ENCODE data around the gene SPG21.

SPG21 gene

DNA sequence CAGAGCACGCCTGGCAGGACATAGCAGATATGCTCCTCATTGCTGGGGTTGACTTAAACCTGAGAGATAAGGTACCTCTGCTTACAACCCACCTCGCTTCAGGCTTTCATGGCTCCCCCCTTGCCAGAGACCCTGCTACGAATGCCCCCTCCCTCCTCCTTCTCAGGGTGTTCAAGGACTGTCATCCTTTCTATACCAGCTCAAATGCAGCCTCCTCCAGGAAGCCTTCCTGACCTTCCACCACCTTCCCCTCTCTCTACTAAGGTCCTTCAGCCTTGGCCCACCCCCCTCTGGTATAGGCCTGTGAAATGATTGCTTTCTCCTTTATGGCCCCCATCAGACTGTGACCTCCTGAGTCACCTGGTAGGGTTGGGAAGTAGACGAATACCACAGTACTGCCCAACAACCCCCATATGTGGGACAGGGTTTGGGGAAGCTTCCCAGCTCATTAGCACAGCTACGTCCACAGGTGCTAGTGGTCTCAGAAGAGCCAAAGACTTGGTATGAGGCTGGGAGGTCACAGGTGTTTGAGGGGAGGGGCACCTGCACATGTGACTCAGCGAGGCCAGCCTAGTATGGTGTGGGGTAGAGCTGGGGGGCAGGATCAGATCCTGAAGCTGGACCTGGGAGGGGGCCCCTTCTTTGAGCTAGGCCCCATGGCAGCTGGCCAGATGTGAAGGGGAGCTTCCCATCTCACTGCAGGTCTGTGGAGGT is 46.0 kb downstream of the SPG21 start:
- H3K9ac ChIP-seq (ENCODE audit: low read depth, low read length) = no peak overlapping the region
- H3K4me1 ChIP-seq (ENCODE audit: insufficient read depth, low read length) = no peaks in the 10 kb centered on the region
- H3K36me3 ChIP-seq (ENCODE audit: insufficient read depth, low read length) = no peaks in the 10 kb centered on the region; the same call in 1 of the 2 replicates
- H3K9me3 ChIP-seq (ENCODE audit: control insufficient read depth, insufficient read depth, low read length) = no peaks in the 10 kb centered on the region

- Histone ChIP-seq H3K9me3 (ENCODE audit: control insufficient read depth, insufficient read depth, low read length) (no peaks in the 10 kb centered on the region), H3K36me3 (ENCODE audit: insufficient read depth, low read length) (no peaks in the 10 kb centered on the region; the same call in 1 of the 2 replicates), H3K4me1 (ENCODE audit: insufficient read depth, low read length) (no peaks in the 10 kb centered on the region), H3K9ac (ENCODE audit: low read depth, low read length) (no peak overlapping the region)
Measured at GRCh38 chr15:64942356-64942755, 47.4 kb downstream of the SPG21 start.

- Histone ChIP-seq H3K4me1 (ENCODE audit: insufficient read depth, low read length) (no peaks in the 10 kb centered on the region), H3K9ac (ENCODE audit: low read depth, low read length) (no peak overlapping the region), H3K36me3 (ENCODE audit: insufficient read depth, low read length) (no peaks in the 10 kb centered on the region; the same call in 1 of the 2 replicates), H3K9me3 (ENCODE audit: control insufficient read depth, insufficient read depth, low read length) (no peaks in the 10 kb centered on the region)
Measured at GRCh38 chr15:64938192-64938591, 51.5 kb downstream of the SPG21 start.

DNA sequence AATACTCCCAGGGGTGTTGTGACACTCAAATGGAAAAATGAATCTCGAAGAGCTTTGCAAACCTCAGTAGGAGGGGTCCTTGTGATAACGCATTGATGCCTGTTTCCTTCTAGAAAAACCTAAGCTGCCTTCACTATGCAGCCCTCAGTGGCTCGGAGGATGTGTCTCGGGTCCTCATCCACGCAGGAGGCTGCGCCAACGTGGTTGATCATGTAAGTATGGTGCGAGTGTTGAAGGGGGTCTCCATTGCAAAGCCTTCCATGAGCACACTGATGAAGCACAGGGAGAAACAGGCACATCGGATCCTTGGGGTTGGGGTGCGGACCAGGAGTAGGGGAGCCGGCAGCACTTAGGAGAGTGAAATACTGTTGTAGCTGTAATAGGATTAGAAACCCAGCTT is 55.7 kb downstream of the SPG21 start:
- Histone ChIP-seq H3K4me1 (ENCODE audit: insufficient read depth, low read length) (0 out of 2 replicates have a peak, but pooled peaks cover 3% of the 10 kb centered on the region), H3K9me3 (ENCODE audit: control insufficient read depth, insufficient read depth, low read length) (no peaks in the 10 kb centered on the region), H3K9ac (ENCODE audit: low read depth, low read length) (no peak overlapping the region), H3K36me3 (ENCODE audit: insufficient read depth, low read length) (no peaks in the 10 kb centered on the region)

GRCh38 chr15:64931381-64931780 is 58.3 kb downstream of the SPG21 start:
- Histone ChIP-seq H3K9ac (ENCODE audit: low read depth, low read length) (no peak overlapping the region), H3K9me3 (ENCODE audit: control insufficient read depth, insufficient read depth, low read length) (no peaks in the 10 kb centered on the region), H3K36me3 (ENCODE audit: insufficient read depth, low read length) (no peaks in the 10 kb centered on the region), H3K4me1 (ENCODE audit: insufficient read depth, low read length) (0 out of 2 replicates have a peak, but pooled peaks cover 3% of the 10 kb centered on the region)

DNA sequence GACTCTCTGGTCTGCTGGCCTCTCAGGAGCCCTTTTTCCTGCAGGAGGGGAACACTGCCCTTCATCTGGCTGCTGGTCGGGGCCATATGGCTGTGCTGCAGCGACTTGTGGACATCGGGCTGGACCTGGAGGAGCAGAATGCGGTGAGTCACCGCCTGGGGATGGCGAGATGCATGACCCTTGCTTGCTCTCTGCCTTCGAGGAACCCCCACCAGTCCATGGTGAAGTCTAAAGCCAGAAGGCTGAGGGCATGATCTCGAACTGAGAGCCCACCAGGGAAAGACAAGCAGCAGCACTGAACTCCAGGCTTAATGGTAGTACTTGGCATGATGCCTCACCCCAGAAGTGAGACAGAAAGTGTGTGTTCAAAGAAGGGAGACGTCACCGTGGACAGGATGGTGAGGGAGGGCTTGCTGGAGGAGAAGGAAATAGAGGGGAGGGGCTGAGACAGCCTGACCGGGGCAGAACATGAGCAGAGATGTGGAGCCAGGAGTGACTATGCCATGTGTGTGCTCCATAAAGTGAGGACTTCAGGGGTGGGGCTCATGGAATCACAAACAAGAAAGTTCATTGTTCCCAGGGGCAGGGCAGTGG is 58.8 kb downstream of the SPG21 start:
- Histone ChIP-seq H3K4me1 (ENCODE audit: insufficient read depth, low read length) (0 out of 2 replicates have a peak, but pooled peaks cover 3% of the 10 kb centered on the region), H3K9ac (ENCODE audit: low read depth, low read length) (no peak overlapping the region), H3K36me3 (ENCODE audit: insufficient read depth, low read length) (no peaks in the 10 kb centered on the region), H3K9me3 (ENCODE audit: control insufficient read depth, insufficient read depth, low read length) (no peaks in the 10 kb centered on the region)

DNA sequence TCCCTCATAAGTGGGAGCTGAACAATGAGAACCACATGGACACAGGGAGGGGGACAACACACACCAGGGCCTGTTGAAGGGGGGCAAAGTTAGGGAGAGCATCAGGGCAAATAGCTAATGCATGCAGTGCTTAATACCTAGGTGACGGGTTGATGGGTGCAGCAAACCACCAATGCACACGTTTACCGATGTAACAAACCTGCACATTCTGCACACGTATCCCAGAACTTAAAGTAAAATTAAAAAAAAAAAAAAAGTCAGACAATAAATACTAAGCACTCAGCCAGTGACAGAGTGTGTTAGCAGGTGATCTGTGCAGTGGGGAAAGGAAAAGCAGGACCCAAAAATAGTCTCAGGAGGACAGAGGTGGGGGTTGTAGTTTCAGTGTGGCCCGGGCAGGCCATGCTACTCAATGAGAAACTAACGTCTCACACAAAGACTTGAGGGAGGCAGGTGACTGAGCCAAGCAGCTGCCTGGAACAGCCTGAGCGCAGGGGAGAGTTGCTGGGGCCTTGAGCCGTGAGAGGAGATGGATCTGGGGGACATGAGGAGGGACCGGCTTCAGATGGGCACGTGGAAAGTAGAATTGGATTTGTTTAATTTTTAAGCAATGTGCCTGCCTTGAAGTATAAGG is 59.6 kb downstream of the SPG21 start:
- Histone ChIP-seq H3K36me3 (ENCODE audit: insufficient read depth, low read length) (no peaks in the 10 kb centered on the region), H3K9me3 (ENCODE audit: control insufficient read depth, insufficient read depth, low read length) (no peaks in the 10 kb centered on the region), H3K9ac (ENCODE audit: low read depth, low read length) (no peak overlapping the region), H3K4me1 (ENCODE audit: insufficient read depth, low read length) (0 out of 2 replicates have a peak, but pooled peaks cover 3% of the 10 kb centered on the region)

DNA sequence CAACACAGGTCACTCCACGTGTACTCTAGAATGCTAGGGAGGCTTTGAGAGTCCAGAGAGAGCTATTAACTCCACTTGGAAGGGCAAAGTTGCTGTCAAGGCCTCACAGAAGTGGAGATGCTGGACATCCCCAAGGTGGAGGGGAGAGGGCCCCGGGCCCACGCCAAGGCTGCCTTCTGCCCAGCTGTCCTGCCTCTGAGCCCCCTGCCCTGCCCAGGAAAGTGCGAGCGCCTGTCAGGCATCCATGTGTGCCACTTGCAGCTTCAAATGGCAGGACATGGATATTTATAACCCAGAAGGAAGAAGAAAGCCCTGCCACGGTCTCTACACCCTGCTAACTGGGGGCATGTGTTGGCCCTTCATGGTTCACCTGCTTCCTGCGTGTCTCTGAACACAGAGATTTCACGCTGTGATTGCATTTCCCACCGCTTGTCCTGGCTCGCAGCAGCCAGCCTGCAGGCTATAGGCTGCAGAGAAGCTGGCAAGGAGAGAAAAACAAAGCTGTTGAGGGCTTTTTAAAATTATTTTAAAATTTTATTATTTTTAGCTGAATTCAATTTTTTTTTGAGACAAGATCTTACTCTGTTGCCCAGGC is 61.0 kb downstream of the SPG21 start:
- no peaks in the 10 kb centered on the region for H3K9me3 ChIP-seq (ENCODE audit: control insufficient read depth, insufficient read depth, low read length)
- no peak overlapping the region for H3K9ac ChIP-seq (ENCODE audit: low read depth, low read length)
- H3K4me1 ChIP-seq (ENCODE audit: insufficient read depth, low read length) = 0 out of 2 replicates have a peak, but pooled peaks cover 3% of the 10 kb centered on the region
- no peaks in the 10 kb centered on the region for H3K36me3 ChIP-seq (ENCODE audit: insufficient read depth, low read length)

- H3K4me1 ChIP-seq (ENCODE audit: insufficient read depth, low read length) = 0 out of 2 replicates have a peak, but pooled peaks cover 3% of the 10 kb centered on the region
- no peaks in the 10 kb centered on the region; the same call in 1 of the 2 replicates for H3K9me3 ChIP-seq (ENCODE audit: control insufficient read depth, insufficient read depth, low read length)
- H3K36me3 ChIP-seq (ENCODE audit: insufficient read depth, low read length) = no peaks in the 10 kb centered on the region
- no peak overlapping the region for H3K9ac ChIP-seq (ENCODE audit: low read depth, low read length)
Measured at GRCh38 chr15:64926661-64927060, 63.1 kb downstream of the SPG21 start.

DNA sequence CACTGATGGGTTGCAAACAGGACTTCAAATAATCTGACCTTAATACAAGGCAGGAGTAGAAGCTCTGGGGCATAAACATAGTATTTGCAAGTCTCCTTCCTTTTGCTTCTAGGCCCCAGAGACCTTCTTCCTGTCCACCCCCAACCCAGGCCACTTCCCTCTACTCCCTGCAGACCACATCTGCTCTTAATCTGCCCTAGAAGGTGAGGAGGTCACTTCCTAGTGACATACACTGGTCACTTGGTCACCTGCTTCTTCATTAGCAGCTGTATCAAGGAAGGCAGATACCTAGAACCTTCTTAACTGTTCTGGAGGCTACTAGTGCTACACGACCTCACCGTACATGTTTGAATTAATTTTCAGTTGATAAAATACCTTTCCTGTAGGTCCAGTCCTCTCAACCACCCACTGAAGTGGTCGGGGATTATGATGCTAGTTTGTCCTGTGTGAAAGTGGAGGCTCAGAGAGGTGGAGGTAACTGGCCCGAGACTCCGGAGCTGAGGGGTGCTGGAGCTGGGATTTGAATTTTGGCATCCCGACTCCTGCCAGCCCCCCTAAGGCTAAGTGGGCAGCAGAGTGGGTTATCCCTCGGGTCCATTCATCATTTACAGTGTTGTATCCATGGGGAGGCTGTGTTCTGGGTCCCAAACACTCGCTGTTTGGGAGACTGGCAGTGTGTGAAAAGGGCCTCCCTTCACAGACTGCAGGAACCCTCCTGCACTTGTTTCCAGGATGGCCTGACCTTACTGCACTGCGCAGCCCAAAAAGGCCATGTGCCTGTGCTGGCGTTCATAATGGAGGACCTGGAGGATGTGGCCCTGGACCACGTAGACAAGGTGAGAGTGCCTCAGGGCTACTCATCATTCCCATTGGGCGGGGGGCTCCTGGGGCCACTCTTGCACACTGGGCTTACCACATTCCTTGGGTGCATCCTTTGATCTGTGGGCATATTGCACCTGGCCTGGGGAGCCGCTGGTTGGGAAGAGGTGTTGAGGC is 64.1 kb downstream of the SPG21 start:
- no peak overlapping the region for H3K9ac ChIP-seq (ENCODE audit: low read depth, low read length)
- H3K36me3 ChIP-seq (ENCODE audit: insufficient read depth, low read length) = no peaks in the 10 kb centered on the region
- no peaks in the 10 kb centered on the region; the same call in 1 of the 2 replicates for H3K9me3 ChIP-seq (ENCODE audit: control insufficient read depth, insufficient read depth, low read length)
- no peaks in the 10 kb centered on the region for H3K4me1 ChIP-seq (ENCODE audit: insufficient read depth, low read length)

DNA sequence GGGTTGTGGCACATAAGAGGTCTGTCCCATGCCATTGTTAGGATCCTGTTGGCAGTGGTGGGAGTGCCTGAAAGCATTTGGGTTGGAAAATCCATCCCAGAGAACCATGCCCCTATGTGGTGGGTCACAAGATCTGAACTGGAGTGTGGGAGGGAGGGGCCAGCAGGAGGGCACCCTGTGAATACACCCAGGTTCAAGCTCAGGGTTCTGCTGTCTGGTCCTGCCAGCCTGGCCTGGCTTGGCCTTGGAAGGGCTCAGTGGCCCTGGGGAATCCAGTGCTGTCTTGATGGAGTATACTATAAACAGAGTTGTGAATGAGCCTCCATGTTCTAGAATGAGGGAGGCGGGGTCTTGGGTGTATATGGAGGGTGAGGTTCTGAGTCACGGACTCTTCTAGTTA is 66.2 kb downstream of the SPG21 start:
- Histone ChIP-seq H3K9ac (ENCODE audit: low read depth, low read length) (no peak overlapping the region), H3K9me3 (ENCODE audit: control insufficient read depth, insufficient read depth, low read length) (no peaks in the 10 kb centered on the region; the same call in 1 of the 2 replicates), H3K4me1 (ENCODE audit: insufficient read depth, low read length) (no peaks in the 10 kb centered on the region), H3K36me3 (ENCODE audit: insufficient read depth, low read length) (no peaks in the 10 kb centered on the region)

- no peaks in the 10 kb centered on the region for H3K4me1 ChIP-seq (ENCODE audit: insufficient read depth, low read length)
- no peaks in the 10 kb centered on the region for H3K36me3 ChIP-seq (ENCODE audit: insufficient read depth, low read length)
- H3K9ac ChIP-seq (ENCODE audit: low read depth, low read length) = no peak overlapping the region
- H3K9me3 ChIP-seq (ENCODE audit: control insufficient read depth, insufficient read depth, low read length) = no peaks in the 10 kb centered on the region; the same call in 1 of the 2 replicates
Measured at GRCh38 chr15:64921711-64922110, 68.0 kb downstream of the SPG21 start.

DNA sequence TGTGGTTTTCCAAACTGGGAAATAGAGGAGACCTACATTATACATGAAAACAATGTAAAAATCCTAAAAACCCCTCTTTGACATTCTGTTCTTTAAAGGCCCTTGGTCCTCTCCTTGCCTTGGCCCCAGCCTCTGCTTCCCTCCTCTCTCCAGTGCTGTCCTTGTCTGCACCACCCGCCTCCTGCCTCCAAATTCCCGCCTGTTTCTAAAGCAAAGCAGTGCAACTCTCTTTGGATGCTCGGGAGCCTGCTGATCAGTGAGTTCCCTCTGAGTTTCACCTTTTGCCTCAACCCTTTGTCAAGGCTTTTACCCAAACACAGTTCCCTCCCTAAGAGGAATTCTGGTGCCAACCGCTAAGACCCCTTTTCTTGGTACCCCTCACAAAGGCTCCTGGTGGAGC is 70.0 kb downstream of the SPG21 start:
- Histone ChIP-seq H3K9ac (ENCODE audit: low read depth, low read length) (no peak overlapping the region), H3K4me1 (ENCODE audit: insufficient read depth, low read length) (peaks cover 10% of the 10 kb centered on the region; the same call in 1 of the 2 replicates), H3K36me3 (ENCODE audit: insufficient read depth, low read length) (no peaks in the 10 kb centered on the region), H3K9me3 (ENCODE audit: control insufficient read depth, insufficient read depth, low read length) (no peaks in the 10 kb centered on the region; the same call in 1 of the 2 replicates)

Data from ES-I3 (cell line).